Neuron (in vitro differentiated cells): ENCODE results near the gene OXSR1.
"Not testable (repeated sequence)": the region's sequence is repeated elsewhere in the genome, so short reads cannot be mapped to it uniquely, and the experiment has no call there.

Experiments
- H2AFZ ChIP-seq: one replicate; pipeline ENCODE4 v1.6.1; 2013; ENCODE audit warnings: low read depth, mild to moderate bottlenecking, inconsistent platforms, low read length, moderate library complexity
- H3K27me3 ChIP-seq: one replicate; pipeline ENCODE4 v1.6.1; 2013; ENCODE audit warnings: low read length; ENCODE audit not compliant: insufficient read depth
- H3K36me3 ChIP-seq: one replicate; pipeline ENCODE4 v1.6.1; 2013; ENCODE audit warnings: low read length; ENCODE audit not compliant: insufficient read depth
- H3K4me1 ChIP-seq: one replicate; pipeline ENCODE4 v1.6.1; 2013; ENCODE audit warnings: low read length; ENCODE audit not compliant: insufficient read depth
- H3K4me3 ChIP-seq: 2 replicates; pipeline ENCODE4 v1.5.1; 2013; ENCODE audit warnings: mild to moderate bottlenecking, low read length, moderate library complexity
- H3K9me3 ChIP-seq: one replicate; pipeline ENCODE4 v1.6.1; 2013; ENCODE audit warnings: low read length

Gene OXSR1

DNA sequence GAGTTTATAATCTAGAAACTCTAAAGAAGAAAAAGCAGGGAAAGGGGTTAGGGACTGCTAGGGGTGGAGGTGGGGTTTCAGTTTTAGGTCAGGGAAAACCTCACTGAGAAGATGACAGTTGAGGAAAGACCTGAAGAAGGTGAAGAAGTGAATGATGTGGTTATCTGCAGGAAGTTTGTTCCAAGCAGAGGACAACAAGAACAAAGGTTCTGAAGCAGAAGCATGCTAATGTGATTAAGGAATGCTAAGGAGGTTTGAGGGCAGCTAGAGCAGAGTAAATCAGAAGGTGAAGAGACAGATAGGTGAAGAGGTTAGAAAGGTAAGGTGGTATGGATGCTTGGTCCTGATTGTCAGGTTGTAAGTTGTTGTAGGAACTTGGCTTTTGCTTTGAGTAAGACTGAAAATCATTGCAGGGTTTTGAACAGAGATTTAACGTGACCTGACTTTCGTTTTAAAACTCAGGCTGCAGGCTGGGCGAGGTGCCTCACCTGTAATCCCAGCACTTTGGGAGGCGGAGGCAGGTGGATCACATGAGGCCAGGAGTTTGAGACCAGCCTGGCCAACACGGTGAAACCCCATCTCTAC is 8.6 kb downstream of the OXSR1 start:
- H2AFZ ChIP-seq = no peak overlapping the region
- H3K9me3 ChIP-seq = no peaks in the 10 kb centered on the region
- no peaks in the 10 kb centered on the region for H3K4me1 ChIP-seq
- H3K4me3 ChIP-seq = no peak overlapping the region
- no peaks in the 10 kb centered on the region for H3K27me3 ChIP-seq
- H3K36me3 ChIP-seq = no peaks in the 10 kb centered on the region

DNA sequence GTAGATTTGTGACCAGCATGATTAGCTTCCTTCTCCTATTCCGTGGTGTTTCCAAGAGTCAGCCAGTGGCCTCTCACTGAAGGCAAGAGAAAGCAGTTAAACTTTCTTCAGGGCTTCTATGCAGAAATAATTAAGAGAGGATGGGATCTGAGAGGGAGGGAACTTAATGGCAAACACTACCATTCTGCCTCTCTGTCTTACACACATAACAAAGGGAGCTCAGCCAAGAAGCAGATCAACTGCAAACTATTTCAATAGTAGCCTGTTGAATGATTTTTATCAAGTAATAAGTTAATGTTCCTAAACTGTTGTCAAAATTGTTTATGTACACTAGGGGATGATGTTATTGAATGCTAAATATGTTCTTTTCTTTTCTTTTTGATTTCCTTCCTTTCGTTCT is 11.8 kb downstream of the OXSR1 start:
- peaks cover 7% of the 10 kb centered on the region for H3K36me3 ChIP-seq
- H3K4me3 ChIP-seq = no peak overlapping the region
- H3K27me3 ChIP-seq = no peaks in the 10 kb centered on the region
- H3K9me3 ChIP-seq = no peaks in the 10 kb centered on the region
- H3K4me1 ChIP-seq = no peaks in the 10 kb centered on the region
- H2AFZ ChIP-seq = no peak overlapping the region

GRCh38 chr3:38186781-38187180 is 21.4 kb downstream of the OXSR1 start:
- no peak overlapping the region for H2AFZ ChIP-seq
- H3K9me3 ChIP-seq = peaks cover 2% of the 10 kb centered on the region
- no peaks in the 10 kb centered on the region for H3K4me1 ChIP-seq
- H3K4me3 ChIP-seq = no peak overlapping the region
- no peaks in the 10 kb centered on the region for H3K27me3 ChIP-seq
- peaks cover 39% of the 10 kb centered on the region for H3K36me3 ChIP-seq

DNA sequence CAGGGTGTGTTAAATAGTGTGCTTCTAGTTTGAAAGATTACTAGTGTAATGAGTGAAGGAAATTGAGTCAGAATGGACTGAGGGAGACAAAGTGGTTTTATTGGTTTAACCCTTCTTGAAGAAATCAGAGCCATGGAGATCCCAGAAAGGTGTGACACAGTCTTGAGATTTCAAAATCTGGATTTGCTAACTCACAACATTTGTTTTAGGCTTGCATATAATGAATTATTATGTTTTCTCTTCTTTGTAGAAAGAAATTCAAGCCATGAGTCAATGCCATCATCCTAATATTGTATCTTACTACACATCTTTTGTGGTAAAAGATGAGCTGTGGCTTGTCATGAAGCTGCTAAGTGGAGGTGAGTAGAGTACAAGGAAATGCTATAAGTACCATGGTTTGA is 25.1 kb downstream of the OXSR1 start:
- Histone ChIP-seq H3K4me3 (no peak overlapping the region), H3K36me3 (peaks cover 41% of the 10 kb centered on the region), H3K27me3 (no peaks in the 10 kb centered on the region), H3K9me3 (peaks cover 2% of the 10 kb centered on the region), H3K4me1 (no peaks in the 10 kb centered on the region), H2AFZ (no peak overlapping the region)

DNA sequence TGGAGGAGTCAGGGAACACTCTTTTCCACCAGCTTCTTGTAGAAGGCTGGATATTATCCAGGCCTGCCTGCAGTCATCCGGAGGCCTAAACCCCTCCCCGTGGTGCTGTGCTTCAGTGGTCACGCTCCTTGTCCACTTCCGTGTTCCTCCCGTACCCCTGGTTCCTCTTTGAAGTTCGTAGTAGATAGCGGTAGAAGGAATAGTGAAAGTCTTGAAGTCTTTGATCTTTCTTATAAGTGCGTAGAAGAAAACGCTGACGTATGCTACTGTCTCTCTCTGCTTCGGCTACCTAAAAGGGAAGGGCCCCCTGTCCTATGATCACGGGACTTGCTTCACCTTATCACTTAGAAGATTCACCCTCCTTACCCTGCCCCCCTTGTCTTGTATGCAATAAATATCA is 37.6 kb downstream of the OXSR1 start:
- H3K4me3 ChIP-seq, H2AFZ ChIP-seq, H3K9me3 ChIP-seq, H3K4me1 ChIP-seq, H3K27me3 ChIP-seq: not testable (repeated sequence)
- peaks cover 20% of the 10 kb centered on the region for H3K36me3 ChIP-seq

GRCh38 chr3:38203690-38204089 is 38.4 kb downstream of the OXSR1 start:
- Histone ChIP-seq H3K36me3 (peaks cover 21% of the 10 kb centered on the region), H3K9me3 (no peaks in the 10 kb centered on the region), H3K27me3 (no peaks in the 10 kb centered on the region)

GRCh38 chr3:38204599-38205471 is 39.5 kb downstream of the OXSR1 start:
- peaks cover 11% of the 10 kb centered on the region for H3K36me3 ChIP-seq
- H3K4me1 ChIP-seq = no peaks in the 10 kb centered on the region
- no peaks in the 10 kb centered on the region for H3K27me3 ChIP-seq
- no peak overlapping the region for H2AFZ ChIP-seq
- H3K4me3 ChIP-seq = no peak overlapping the region
- no peaks in the 10 kb centered on the region for H3K9me3 ChIP-seq

More at GRCh38 chr3:38203690-38204089, 38.4 kb downstream of the OXSR1 start:
- no peak overlapping the region for H3K4me3 ChIP-seq
- H2AFZ ChIP-seq = no peak overlapping the region
- no peaks in the 10 kb centered on the region for H3K4me1 ChIP-seq

DNA sequence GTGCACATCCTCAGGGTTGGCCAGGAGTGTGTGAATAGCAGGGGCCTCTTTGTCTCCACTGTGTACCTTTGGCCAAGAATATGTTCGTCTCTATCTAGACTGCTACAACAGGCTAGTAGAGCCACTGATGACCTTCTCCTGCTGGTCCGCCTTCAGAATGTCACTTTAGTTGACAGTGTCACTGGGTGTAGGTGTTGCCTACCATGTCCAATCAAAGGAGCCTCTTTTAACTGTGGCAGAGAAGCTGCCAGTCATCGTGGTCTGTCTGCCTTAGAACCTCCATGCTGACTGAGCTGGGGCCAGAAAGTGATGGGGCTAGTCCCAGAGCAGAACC is 40.1 kb downstream of the OXSR1 start:
- Histone ChIP-seq H3K4me3 (no peak overlapping the region), H3K36me3 (peaks cover 10% of the 10 kb centered on the region), H3K27me3 (no peaks in the 10 kb centered on the region), H3K9me3 (no peaks in the 10 kb centered on the region), H2AFZ (no peak overlapping the region), H3K4me1 (no peaks in the 10 kb centered on the region)

DNA sequence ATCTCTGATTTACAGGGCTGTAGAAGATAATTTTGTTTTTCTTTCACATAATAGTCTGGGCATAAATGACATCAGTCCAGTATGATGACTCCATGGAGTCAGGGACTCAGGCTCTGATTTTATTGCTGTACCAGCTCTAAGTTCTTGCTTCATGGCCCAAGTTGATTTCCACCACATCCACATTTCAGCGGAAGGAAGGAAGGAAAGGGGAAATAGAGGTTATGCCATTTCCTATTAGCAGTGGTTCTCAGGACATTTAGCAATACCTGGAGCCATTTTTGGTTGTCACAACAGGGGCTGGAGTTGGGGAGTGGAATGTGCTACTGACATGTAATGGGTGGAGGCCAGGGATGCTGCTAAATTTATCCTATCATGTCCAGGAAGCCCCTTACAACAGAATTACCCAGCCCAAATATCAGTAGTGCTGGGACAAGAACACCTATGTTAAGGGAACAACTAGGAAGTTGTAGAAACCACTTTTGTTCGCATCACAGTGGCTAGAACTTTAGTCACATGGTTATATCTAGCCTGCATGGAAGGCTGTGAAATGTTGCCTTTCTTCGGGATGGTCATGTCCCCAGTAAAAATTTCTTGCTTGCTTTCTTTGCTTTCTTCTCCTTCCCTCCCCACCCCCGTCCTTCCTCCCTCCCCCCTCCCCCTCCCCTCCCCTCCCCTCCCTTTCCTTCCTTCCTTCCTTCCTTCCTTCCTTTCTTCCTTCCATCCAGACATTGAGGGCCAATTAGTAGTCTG is 42.1 kb downstream of the OXSR1 start:
- Histone ChIP-seq H2AFZ (no peak overlapping the region), H3K9me3 (no peaks in the 10 kb centered on the region), H3K36me3 (peaks cover 10% of the 10 kb centered on the region), H3K4me1 (no peaks in the 10 kb centered on the region), H3K4me3 (no peak overlapping the region), H3K27me3 (no peaks in the 10 kb centered on the region)

- Histone ChIP-seq H3K4me3 (no peak overlapping the region), H2AFZ (no peak overlapping the region)
Observed at GRCh38 chr3:38210141-38210757, 44.9 kb downstream of the OXSR1 start.

DNA sequence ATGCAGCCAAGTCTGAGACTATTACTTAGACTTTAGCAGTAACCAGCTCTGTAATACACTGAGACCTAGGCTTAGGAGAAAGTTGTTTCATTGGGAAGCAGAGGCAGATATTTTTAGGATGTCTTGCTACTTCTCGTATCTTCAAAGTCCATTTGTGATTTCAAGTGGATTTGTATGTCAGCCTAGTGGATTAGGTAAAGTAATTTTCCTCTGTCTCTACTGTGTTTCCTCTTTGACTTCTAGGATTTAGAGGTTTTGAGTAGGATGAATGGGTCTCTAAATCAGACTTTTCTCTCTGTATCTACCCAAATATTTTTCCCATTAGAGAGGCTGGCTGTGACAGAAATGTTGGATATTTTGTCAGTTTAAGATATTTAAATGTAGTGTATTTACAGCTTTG is 46.8 kb downstream of the OXSR1 start:
- H3K4me1 ChIP-seq = no peaks in the 10 kb centered on the region

More at GRCh38 chr3:38210141-38210757, 44.9 kb downstream of the OXSR1 start:
- Histone ChIP-seq H3K9me3 (no peaks in the 10 kb centered on the region), H3K36me3 (peaks cover 13% of the 10 kb centered on the region), H3K27me3 (no peaks in the 10 kb centered on the region), H3K4me1 (no peaks in the 10 kb centered on the region)

GRCh38 chr3:38214560-38214959 is 49.2 kb downstream of the OXSR1 start:
- Histone ChIP-seq H3K36me3 (peaks cover 28% of the 10 kb centered on the region), H3K9me3 (no peaks in the 10 kb centered on the region), H3K27me3 (no peaks in the 10 kb centered on the region), H2AFZ (no peak overlapping the region), H3K4me3 (no peak overlapping the region), H3K4me1 (no peaks in the 10 kb centered on the region)

More for the DNA sequence above, 46.8 kb downstream of the OXSR1 start:
- Histone ChIP-seq H3K4me3 (no peak overlapping the region), H3K27me3 (no peaks in the 10 kb centered on the region), H3K36me3 (peaks cover 24% of the 10 kb centered on the region), H2AFZ (no peak overlapping the region), H3K9me3 (no peaks in the 10 kb centered on the region)
